Stimulated activated CD8-positive, alpha-beta memory T cell treated with anti-CD3 and anti-CD28 coated beads, Interleukin-2, amount 100 ng/mL, for 48 hours (primary cell): ENCODE measurements around the gene MAST2.
"Not testable (repeated sequence)": the region's sequence is repeated elsewhere in the genome, so short reads cannot be mapped to it uniquely, and the experiment has no call there.

ENCODE experiments used
- DNase-seq, 2 donors: peaks; one replicate each; pipeline ENCODE4 v3.0.0-alpha.2; 2020; ENCODE audit warnings: low read depth in 2 of 2

The MAST2 gene

GRCh38 chr1:45894331-45894730, 90.9 kb downstream of the MAST2 start:
- DNase-seq, result no peak

DNA sequence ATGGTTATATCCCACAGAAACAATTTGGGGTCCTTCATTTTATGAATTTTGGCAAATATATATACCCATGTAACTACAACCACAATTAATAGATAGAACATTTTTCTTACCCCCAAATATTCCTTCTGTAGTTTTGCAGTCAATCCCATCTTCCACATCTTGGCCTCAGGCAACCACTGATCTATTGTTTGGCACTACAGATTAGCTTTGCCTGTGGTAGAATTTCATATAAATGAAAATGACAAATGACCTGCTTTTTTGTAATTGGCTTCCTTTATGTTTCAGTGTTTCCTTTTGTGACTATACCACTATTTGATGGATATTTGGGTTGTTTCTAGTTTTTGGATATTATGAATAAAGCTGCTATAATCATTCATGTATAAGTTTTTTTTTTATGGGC, 91.5 kb downstream of the MAST2 start:
- no peak for DNase-seq

- no peak for DNase-seq
Measured at GRCh38 chr1:45895406-45895805, 92.0 kb downstream of the MAST2 start.

DNA sequence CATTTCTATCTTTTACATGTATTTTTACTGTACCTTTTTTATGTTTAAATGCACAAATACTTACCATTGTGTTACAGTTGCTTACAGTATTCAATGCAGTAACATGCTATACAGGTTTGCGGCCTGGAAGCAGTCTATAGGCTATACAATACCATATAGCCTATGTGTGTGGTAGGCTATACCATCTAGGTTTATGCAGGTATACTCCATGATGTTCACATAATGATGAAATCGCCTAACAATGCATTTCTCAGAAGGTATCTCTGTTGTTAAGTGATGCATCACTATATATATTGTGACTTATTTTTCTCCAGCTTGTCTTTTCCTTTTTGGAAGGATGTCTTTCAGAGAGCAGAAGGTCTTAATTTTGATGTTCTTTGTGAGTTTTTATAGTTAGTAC, 103.5 kb downstream of the MAST2 start:
- no peak for DNase-seq

DNA sequence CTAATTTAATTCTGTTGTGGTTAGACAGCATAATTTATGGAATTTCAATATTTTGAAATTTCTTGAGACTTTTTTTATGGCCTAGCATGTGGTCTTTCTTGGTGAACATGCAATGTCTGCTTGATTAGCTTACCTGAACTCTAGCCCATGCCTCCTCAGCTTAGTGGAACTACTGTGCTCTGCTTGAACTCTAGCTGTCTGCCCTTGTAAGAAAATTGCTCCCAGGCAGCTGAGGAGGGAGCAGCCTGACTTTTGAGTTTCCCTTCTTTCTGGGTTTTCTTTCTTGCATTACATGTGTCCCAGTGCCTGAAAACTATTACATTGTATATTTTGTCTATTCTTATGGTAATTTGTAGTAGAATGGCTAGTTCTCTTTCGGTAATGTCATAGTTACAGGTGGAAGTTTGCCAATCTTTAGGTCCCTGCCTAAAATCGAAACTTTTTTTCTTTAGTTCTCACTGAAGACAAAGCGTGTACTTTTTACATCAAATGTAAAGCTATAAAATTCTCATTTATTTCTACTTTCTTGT, 105.3 kb downstream of the MAST2 start:
- DNase-seq, result no peak

- no peak for DNase-seq
Measured at GRCh38 chr1:45911634-45912033, 108.2 kb downstream of the MAST2 start.

DNA sequence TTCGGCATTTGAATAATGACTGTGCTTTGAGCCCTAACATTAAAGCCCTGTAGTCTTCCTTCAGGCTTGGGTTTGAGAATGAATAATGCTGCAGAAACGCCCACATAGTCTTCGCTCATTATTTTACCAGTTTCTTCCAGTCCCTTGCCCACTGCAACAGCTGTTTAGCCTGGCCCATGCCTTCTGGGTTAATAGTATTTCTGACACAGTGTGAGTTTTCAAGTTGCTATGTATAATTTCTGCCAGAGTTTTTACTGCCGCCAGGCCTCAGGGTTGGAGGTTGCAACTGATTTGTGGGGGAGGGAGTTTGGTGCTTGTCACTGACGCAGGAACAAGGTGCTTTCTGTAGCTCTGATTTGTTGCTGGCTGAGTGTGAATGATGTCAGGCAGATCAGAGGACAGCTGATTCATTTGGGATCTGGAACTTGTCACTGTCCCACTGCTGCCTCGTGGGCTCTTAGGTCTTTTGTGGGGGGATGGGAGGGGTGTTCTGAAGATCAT, 109.8 kb downstream of the MAST2 start:
- DNase-seq, result no peak

- DNase-seq, result no peak
Measured at GRCh38 chr1:45913731-45914501, 110.5 kb downstream of the MAST2 start.

GRCh38 chr1:45914836-45915235, 111.4 kb downstream of the MAST2 start:
- no peak for DNase-seq

GRCh38 chr1:45922374-45922773, 119.0 kb downstream of the MAST2 start:
- DNase-seq, result no peak

DNA sequence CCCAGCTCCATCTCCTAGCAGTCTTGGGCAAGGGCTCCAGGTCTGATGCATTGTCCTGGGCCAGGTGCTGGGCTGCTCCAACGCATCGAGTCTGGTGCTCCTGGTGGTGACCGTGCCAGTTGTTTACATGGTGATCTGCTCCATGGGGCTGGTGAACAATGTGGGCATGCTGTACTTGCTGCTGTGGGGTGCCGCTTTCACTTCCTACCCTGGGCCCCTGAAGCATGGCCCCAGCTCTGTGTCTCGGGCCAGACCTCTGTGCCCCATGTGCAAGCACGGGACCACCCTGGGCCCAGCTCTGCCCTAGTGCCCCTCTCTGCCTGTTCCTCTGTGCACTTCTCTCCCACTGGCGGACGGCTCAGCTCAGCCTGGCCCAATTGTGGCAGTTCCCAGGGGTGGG, 119.4 kb downstream of the MAST2 start:
- DNase-seq, result no peak

DNA sequence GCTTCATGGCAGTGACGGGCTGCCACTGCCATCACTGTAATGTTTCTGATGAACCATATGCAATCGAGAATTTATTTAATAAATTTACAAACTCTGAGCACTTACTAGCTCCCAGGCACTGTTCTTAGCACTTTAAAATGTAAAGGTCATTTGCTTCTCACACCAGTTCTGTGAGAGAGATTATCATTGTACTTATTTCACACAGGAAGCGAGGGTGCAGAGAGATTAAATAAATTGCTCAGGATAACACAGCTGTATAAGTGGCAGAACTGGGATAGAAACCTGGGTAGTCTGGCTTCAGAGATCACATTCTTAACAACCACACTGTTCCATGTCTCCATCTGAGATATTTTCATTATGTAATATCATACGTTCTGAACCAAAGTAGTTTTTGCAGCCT, 119.9 kb downstream of the MAST2 start:
- no peak for DNase-seq

DNA sequence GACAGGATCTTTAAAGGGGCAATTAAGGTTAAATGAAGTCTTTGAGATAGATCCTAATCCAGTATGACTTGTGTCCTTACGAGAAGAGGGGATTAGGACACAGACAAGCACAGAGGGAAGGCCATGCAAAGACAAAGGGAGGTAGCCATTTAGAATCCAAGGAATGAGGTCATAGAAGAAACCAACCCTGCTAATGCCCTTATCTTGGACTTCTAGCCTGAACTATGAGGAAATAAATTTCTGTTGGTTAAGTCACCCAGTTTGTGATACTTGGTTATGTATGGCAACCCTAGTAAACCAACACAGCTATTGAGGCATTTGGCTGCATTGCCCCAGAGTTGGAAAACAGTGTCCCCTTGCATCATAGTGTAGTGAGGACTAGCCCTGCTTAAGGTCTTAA, 121.3 kb downstream of the MAST2 start:
- DNase-seq, result no peak

DNA sequence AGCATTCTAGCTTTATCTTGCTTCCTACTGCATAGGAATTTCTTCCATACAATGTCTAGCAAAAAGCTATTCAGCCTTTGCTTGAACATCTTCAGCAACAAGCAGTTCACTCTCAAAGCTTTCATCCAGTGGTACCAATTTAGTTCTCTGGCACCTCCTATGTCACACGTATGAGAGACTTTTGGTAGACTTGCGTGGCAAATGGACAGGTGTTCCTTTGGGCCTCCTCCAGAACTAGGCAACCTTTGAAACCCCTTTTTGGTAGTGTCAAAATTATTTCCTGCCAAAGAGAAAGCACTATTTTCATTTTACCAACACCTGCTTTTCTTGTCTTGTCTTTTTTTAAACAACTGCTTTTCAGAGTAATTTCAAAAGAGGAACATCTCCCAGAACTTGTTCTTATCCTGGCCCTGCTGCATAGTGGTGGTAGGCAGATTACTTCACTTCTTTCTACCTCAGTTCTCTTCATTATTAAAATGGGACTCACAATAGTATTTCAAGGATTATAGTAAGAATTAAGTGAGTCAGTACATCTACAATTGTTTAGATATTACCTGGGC, 122.4 kb downstream of the MAST2 start:
- DNase-seq, result no peak

DNA sequence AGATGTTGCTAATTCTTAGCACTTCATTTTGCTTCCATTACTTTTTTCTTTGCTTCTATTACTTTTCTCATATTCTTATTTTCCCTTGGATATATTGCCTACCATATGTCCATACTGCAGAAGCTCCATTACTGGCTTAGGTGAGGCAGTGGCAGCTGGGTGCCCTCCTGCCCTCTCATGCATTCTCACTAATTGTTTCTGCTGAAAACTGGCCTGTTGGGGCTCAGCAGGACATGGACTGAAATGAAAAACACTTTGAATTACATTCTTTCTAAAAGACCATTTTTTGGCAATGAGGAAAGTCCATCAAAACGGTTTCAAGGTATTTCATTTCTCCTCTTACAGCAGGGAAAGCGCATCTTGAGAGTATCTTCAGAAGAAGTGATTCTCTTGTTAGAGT, 122.9 kb downstream of the MAST2 start:
- DNase-seq, result no peak

GRCh38 chr1:45927231-45927915, 124.0 kb downstream of the MAST2 start:
- DNase-seq, result not testable (repeated sequence)

- no peak for DNase-seq
Measured at GRCh38 chr1:45928486-45929205, 125.2 kb downstream of the MAST2 start.

DNA sequence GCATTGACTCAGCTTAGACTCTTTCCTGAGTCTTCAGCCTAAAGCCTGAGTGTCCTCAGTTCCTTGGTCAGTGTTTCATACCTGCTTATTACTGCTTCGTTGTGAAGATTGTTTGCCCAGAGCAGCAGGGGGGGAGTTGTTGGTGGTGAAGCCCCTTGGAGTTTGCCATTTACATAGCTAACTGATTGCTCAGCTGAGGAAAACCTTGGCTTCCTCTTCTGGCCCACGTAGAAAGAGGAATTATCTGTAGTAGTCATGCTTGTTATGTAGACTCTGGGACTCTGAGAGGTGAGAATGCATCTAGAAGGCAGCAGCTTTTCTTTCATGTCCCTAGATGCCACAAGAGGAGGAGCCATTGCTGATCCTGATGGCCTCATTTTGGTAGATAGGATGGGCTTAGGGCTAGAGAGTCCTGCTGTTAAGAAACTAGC, 125.9 kb downstream of the MAST2 start:
- no peak for DNase-seq

DNA sequence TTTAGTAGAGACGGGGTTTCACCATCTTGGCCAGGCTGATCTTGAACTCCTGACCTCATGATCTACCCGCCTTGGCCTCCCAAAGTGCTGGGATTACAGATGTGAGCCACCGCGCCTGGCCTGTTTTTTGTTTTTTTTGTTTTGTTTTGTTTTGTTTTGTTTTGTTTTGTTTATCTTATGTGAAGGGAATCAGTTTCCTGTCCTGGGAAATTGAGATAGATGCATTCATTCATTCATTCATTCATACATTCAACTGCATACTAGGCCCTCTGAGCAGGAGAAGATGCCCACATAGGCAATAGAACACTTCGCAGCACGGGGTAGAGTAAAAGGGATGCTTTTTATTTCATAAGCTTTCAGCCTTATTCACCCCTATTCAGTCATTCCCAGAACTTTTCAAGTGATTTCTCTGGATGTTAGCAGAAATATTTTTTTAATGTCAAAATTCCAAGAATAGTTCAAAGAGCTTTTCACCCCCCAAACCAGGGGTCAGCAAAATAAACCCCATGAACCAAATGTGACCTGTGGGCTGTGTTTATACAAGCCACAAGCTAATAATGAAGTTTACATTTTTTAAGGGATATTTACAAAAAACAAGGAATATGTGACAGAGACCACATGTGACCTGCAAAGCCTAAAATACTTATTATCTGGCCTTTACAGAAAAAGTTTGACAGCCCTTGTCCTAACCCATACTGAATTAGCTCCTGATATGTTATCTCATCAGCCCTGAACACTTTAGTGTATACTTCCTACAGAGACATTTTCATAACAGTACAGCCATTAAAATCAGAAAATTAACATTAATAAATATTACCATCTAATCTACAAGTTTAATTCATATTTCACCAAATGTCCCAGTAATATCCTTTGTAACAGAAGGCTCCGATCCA, 127.1 kb downstream of the MAST2 start:
- no peak for DNase-seq

DNA sequence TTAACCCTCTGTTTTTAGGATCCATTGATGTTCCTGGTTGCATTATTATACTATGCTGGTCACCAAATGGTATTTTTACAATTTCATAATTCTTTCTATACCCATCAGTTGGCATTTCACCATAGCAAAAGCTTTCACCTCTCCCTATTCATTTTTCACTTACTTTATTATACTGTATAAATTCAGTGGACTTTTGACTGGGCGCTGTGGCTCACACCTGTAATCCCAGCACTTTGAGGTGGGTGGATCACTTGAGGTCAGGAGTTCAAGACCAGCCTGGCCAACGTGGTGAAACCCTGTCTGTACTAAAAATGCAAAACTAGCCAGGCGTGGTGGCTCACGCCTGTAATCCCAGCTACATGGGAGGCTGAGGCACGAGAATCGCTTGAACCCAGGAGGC, 128.8 kb downstream of the MAST2 start:
- DNase-seq, result not testable (repeated sequence)

DNA sequence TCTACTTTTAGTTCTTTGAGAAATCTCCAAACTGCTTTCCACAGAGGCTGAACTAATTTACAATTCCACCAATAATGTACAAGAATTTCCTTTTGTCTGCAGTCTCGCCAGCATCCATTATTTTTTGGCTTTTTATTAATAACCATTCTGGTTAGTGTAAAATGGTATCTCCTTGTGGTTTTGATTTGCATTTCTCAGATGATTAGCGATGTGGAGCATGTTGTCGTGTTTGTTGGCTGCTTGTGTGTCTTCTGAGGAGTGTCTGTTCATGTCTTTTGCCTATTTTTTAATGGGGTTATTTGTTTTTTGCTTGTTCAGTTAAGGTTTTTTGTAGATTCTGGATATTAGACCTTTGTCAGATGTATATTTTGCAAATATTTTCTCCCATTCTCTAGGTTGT, 131.5 kb downstream of the MAST2 start:
- no peak for DNase-seq
